IPS-18a (cell line): ENCODE results near the gene NLRP14.

ENCODE experiments used
- H3K27ac ChIP-seq: one replicate; pipeline ENCODE4 v1.5.1; 2013; ENCODE audit warnings: low read length
- H3K27me3 ChIP-seq: one replicate; pipeline ENCODE4 v1.6.1; 2013; ENCODE audit warnings: mild to moderate bottlenecking, low read length; ENCODE audit not compliant: control insufficient read depth, insufficient read depth
- H3K36me3 ChIP-seq: one replicate; pipeline ENCODE4 v1.6.1; 2013; ENCODE audit warnings: low read depth, low read length; ENCODE audit not compliant: control insufficient read depth
- H3K4me1 ChIP-seq: one replicate; pipeline ENCODE4 v1.6.1; 2013; ENCODE audit warnings: low read depth, low read length; ENCODE audit not compliant: control insufficient read depth
- H3K4me3 ChIP-seq: one replicate; pipeline ENCODE4 v1.5.1; 2013; ENCODE audit warnings: low read length
- H3K9ac ChIP-seq: one replicate; pipeline ENCODE4 v1.6.1; 2013; ENCODE audit warnings: mild to moderate bottlenecking, low read length, moderate library complexity
- H3K9me3 ChIP-seq: one replicate; pipeline ENCODE4 v1.6.1; 2013; ENCODE audit warnings: low read depth, low read length; ENCODE audit not compliant: control insufficient read depth

Gene NLRP14

DNA sequence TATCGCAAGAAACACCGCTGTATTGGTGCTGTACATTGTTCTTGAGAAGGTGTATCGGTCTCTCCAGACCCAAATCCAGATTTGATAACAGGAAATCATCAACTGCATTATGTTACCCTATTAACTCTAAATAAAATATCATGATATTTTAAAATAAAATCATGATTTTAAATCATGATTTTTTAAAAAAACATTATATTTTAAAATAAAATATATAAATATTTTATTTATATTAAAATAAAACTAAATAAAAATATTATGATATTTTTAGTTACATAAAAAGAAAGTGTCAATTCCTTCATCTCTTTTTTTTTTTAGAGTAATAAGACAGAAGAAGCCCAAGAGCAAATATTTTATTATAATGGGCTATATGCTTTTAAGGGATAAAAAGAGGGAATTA lies 96.1 kb downstream of the NLRP14 start:
- no peaks in the 10 kb centered on the region for H3K36me3 ChIP-seq
- no peaks in the 10 kb centered on the region for H3K9me3 ChIP-seq
- H3K4me3 ChIP-seq: no peak overlapping the region
- H3K27ac ChIP-seq: no peak overlapping the region
- H3K27me3 ChIP-seq: no peaks in the 10 kb centered on the region
- no peak overlapping the region for H3K9ac ChIP-seq
- H3K4me1 ChIP-seq: no peaks in the 10 kb centered on the region
